ENCODE results near the gene DBP. TPM values are rescaled to one million over a fixed set of nuclear protein-coding genes. Genes with fewer than 3 reads are reported as not detected.

Gene DBP
- total RNA-seq, 1 donor from 2014 or later: 2.9 TPM

DNA sequence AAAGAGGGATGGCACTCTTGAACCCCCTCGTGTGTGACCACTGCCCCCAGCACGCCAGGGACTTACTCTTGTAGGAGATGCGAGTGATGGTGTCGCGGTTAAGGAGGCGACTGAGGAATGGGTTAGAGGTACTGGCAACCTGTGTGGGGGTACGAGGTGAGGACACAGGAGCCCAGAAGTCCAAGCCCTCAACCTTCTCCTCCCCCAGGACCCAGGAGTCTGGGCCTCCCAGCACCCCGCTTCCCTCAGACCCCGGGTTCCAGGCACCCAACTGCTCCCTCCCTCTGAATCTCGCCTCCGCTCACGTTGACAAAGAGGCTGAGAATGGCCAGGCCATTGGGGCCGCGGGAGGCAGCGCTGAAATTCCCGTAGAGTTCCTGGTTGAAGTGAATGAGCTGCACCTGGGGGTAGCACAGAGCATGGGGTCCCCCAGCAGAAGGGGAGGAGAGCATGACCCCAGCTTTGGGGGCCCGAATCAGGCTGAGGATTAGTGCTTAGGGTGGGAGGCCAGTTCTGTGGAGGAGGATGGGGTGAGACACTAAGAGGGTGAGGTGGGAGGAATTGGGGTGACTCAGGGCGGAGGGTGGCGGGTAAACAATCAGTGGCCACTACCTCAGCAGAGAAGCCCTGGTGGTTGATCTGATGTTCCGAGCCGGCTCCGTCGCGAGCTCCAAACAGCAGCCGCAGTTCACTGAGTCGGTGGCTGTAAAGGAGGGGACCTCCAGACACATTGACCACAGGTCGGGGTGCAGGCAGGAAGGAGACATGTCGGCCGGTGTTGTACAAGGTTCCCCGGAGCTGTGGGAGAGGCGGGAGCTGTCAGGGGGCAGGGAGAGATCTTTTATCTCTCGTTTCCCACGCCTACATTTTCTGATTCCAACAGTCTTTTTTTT is 2.5 kb upstream of the DBP start:
- H3K27ac Mint-ChIP-seq (ENCODE audit: unreplicated experiment): no peak overlapping the region
- H3K27me3 Mint-ChIP-seq (ENCODE audit: unreplicated experiment): peaks cover 20% of the 10 kb centered on the region
- peaks cover 10% of the 10 kb centered on the region for H3K4me1 Mint-ChIP-seq (ENCODE audit: low read depth, unreplicated experiment)
- H3K36me3 Mint-ChIP-seq (ENCODE audit: unreplicated experiment): peaks cover 4% of the 10 kb centered on the region
- H3K4me3 Mint-ChIP-seq (ENCODE audit: unreplicated experiment): peak overlapping the region; percentile 9
- H3K9me3 Mint-ChIP-seq (ENCODE audit: unreplicated experiment): peaks cover 6% of the 10 kb centered on the region
- no peak for DNase-seq
- no peak for TF ChIP-seq CTCF (IDR thresholded peaks at IDR 0.05; ENCODE audit: partially characterized antibody, unreplicated experiment)

DNA sequence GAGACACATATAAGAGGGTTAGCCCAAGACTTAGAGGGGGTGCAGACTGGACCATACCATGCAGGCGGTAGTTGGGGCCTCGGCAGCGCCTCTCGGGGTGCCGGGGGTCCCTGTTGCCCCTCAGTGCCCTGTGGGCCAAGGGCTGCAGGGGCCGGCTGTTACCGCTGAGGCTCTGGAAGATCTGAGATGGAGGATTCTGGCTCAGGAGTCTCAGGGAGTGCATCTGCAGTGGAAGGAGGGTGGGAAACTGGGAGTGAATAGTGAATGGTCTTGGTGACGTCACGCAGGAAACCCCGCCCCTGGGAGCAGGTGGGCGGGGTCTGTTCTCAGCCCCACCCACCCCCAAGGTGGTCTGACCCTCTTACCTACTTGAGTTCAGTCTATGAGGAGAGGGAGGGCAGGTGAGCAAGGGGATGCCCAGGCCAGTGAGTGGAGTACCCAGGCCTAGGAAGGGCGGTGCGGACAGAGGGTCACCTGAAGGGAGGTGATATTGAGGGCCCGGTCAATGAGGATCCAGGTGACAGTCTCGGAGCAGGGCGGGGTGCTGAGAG is 1.7 kb upstream of the DBP start:
- no peak for DNase-seq
- Mint-ChIP-seq H3K27me3 (ENCODE audit: unreplicated experiment) (peaks cover 20% of the 10 kb centered on the region), H3K4me3 (ENCODE audit: unreplicated experiment) (peak overlapping the region; percentile 63), H3K9me3 (ENCODE audit: unreplicated experiment) (peaks cover 5% of the 10 kb centered on the region), H3K36me3 (ENCODE audit: unreplicated experiment) (peaks cover 4% of the 10 kb centered on the region), H3K27ac (ENCODE audit: unreplicated experiment) (peak overlapping the region; percentile 90), H3K4me1 (ENCODE audit: low read depth, unreplicated experiment) (peaks cover 10% of the 10 kb centered on the region)
- no peak for TF ChIP-seq CTCF (IDR thresholded peaks at IDR 0.05; ENCODE audit: partially characterized antibody, unreplicated experiment)

GRCh38 chr19:48637948-48638830 is 1.0 kb upstream of the DBP start:
- peaks cover 4% of the 10 kb centered on the region for H3K36me3 Mint-ChIP-seq (ENCODE audit: unreplicated experiment)
- H3K27me3 Mint-ChIP-seq (ENCODE audit: unreplicated experiment): peaks cover 22% of the 10 kb centered on the region
- peak overlapping the region; percentile 90 for H3K27ac Mint-ChIP-seq (ENCODE audit: unreplicated experiment)
- DNase-seq: peak; percentile 73
- peaks cover 13% of the 10 kb centered on the region for H3K4me1 Mint-ChIP-seq (ENCODE audit: low read depth, unreplicated experiment)
- peak overlapping the region; percentile 86 for H3K4me3 Mint-ChIP-seq (ENCODE audit: unreplicated experiment)
- peaks cover 7% of the 10 kb centered on the region for H3K9me3 Mint-ChIP-seq (ENCODE audit: unreplicated experiment)
- no peak for TF ChIP-seq CTCF (IDR thresholded peaks at IDR 0.05; ENCODE audit: partially characterized antibody, unreplicated experiment)

- Mint-ChIP-seq H3K4me1 (ENCODE audit: low read depth, unreplicated experiment) (peaks cover 13% of the 10 kb centered on the region), H3K27me3 (ENCODE audit: unreplicated experiment) (peaks cover 20% of the 10 kb centered on the region)
Observed at GRCh38 chr19:48637449-48637947, 319 bp upstream of the DBP start.

More at GRCh38 chr19:48637449-48637947, 319 bp upstream of the DBP start:
- Mint-ChIP-seq H3K27ac (ENCODE audit: unreplicated experiment) (peak overlapping the region; percentile 90), H3K9me3 (ENCODE audit: unreplicated experiment) (peaks cover 5% of the 10 kb centered on the region), H3K4me3 (ENCODE audit: unreplicated experiment) (peak overlapping the region; percentile 86), H3K36me3 (ENCODE audit: unreplicated experiment) (peaks cover 4% of the 10 kb centered on the region)
- TF ChIP-seq CTCF (IDR thresholded peaks at IDR 0.05; ENCODE audit: partially characterized antibody, unreplicated experiment): no peak
- peak; percentile 95 for DNase-seq
